ENCODE data around the gene URI1. TPM values are rescaled to one million over a fixed set of nuclear protein-coding genes. Genes with fewer than 3 reads are reported as not detected.

The URI1 gene
- total RNA-seq, 1 donor from 2014 or later, result 45.1 TPM

GRCh38 chr19:30028118-30028991 lies 86.3 kb downstream of the URI1 start:
- no peak for TF ChIP-seq CTCF (IDR thresholded peaks at IDR 0.05)
- no peaks in the 10 kb centered on the region for H3K4me1 ChIP-seq
- H3K27ac ChIP-seq, result no peak overlapping the region
- ATAC-seq (no peak), DNase-seq (no peak)
- intact Hi-C loops (cut with DNase I), result no loop called here
- no peaks in the 10 kb centered on the region for H3K9me3 ChIP-seq
- no peaks in the 10 kb centered on the region for H3K27me3 ChIP-seq
- no peaks in the 10 kb centered on the region for H3K36me3 ChIP-seq
- H3K4me3 ChIP-seq, result no peak overlapping the region

- Histone ChIP-seq H3K27me3 (no peaks in the 10 kb centered on the region), H3K9me3 (no peaks in the 10 kb centered on the region), H3K36me3 (no peaks in the 10 kb centered on the region), H3K27ac (no peak overlapping the region), H3K4me1 (no peaks in the 10 kb centered on the region), H3K4me3 (no peak overlapping the region)
- DNase-seq, result no peak
- intact Hi-C loops (cut with DNase I), result no loop called here
- no peak for TF ChIP-seq CTCF (IDR thresholded peaks at IDR 0.05)
- no peak for ATAC-seq
Measured at GRCh38 chr19:30028992-30029343, 86.9 kb downstream of the URI1 start.

- H3K27me3 ChIP-seq, result no peaks in the 10 kb centered on the region
- TF ChIP-seq CTCF (IDR thresholded peaks at IDR 0.05), result no peak
- no peak overlapping the region for H3K4me3 ChIP-seq
- H3K4me1 ChIP-seq, result no peaks in the 10 kb centered on the region
- H3K36me3 ChIP-seq, result peaks cover 1% of the 10 kb centered on the region
- ATAC-seq (no peak), DNase-seq (no peak)
- no peak overlapping the region for H3K27ac ChIP-seq
- no peaks in the 10 kb centered on the region for H3K9me3 ChIP-seq
- intact Hi-C loops (cut with DNase I), result no loop called here
Measured at GRCh38 chr19:30029721-30030510, 87.9 kb downstream of the URI1 start.

GRCh38 chr19:30034321-30034720 lies 92.3 kb downstream of the URI1 start:
- no peak for DNase-seq
- Histone ChIP-seq H3K27ac (no peak overlapping the region), H3K36me3 (peaks cover 6% of the 10 kb centered on the region), H3K27me3 (no peaks in the 10 kb centered on the region), H3K9me3 (no peaks in the 10 kb centered on the region), H3K4me1 (no peaks in the 10 kb centered on the region), H3K4me3 (no peak overlapping the region)
- intact Hi-C loops (cut with DNase I), result no loop called here
- no peak for ATAC-seq
- no peak for TF ChIP-seq CTCF (IDR thresholded peaks at IDR 0.05)

- no peak overlapping the region for H3K27ac ChIP-seq
- H3K4me3 ChIP-seq, result no peak overlapping the region
- no peak for TF ChIP-seq CTCF (IDR thresholded peaks at IDR 0.05)
- H3K27me3 ChIP-seq, result no peaks in the 10 kb centered on the region
- intact Hi-C loops (cut with DNase I), result no loop called here
- ATAC-seq (no peak), DNase-seq (no peak)
- H3K36me3 ChIP-seq, result peaks cover 6% of the 10 kb centered on the region
- H3K4me1 ChIP-seq, result no peaks in the 10 kb centered on the region
- H3K9me3 ChIP-seq, result no peaks in the 10 kb centered on the region
Measured at GRCh38 chr19:30036154-30037129, 94.4 kb downstream of the URI1 start.
